ENCODE results near the gene SNCAIP. TPM values are rescaled to one million over a fixed set of nuclear protein-coding genes. Genes with fewer than 3 reads are reported as not detected.

The SNCAIP gene
- total RNA-seq, 1 experiment from 2014 or later, result 3.0 TPM

- H3K27ac ChIP-seq (ENCODE audit: insufficient read length, low read depth, low read length), result no peak overlapping the region
- H4K91ac ChIP-seq (ENCODE audit: insufficient read length, low read depth, low read length), result no peak overlapping the region
- no peak overlapping the region for H3K56ac ChIP-seq (ENCODE audit: insufficient read length, low read depth, low read length)
- H3K23me2 ChIP-seq (ENCODE audit: insufficient read length, low read depth, low read length, poor library complexity, severe bottlenecking), result no peaks in the 10 kb centered on the region
- H3K27me3 Mint-ChIP-seq (ENCODE audit: low read depth), result no peaks in the 10 kb centered on the region
- DNase-seq, result no peak
- H3K79me2 ChIP-seq (ENCODE audit: insufficient read depth, low read length), result no peaks in the 10 kb centered on the region
- no peak overlapping the region for H2BK5ac ChIP-seq (ENCODE audit: insufficient read length, low read length)
- no peaks in the 10 kb centered on the region for H3K79me1 ChIP-seq (ENCODE audit: insufficient read depth, low read depth, low read length, poor library complexity, severe bottlenecking)
- no peak overlapping the region for H2BK20ac ChIP-seq (ENCODE audit: low read depth, low read length, poor library complexity, severe bottlenecking)
- H3K27ac Mint-ChIP-seq, result no peak overlapping the region
- H3K4me2 ChIP-seq (ENCODE audit: insufficient read depth, insufficient read length, low read length), result no peak overlapping the region
- no peak overlapping the region for H3K4me3 Mint-ChIP-seq
- H3K14ac ChIP-seq (ENCODE audit: insufficient read depth, low read length), result no peak overlapping the region
- no peak overlapping the region for H2AK5ac ChIP-seq (ENCODE audit: insufficient read length, low read length)
- H3K9me3 ChIP-seq (ENCODE audit: control insufficient read depth, low read depth, low read length), result no peaks in the 10 kb centered on the region
- H3T11ph ChIP-seq (ENCODE audit: low read length), result no peak overlapping the region
- H4K8ac ChIP-seq (replicated peaks; ENCODE audit: insufficient read length, low read depth, low read length), result no peak overlapping the region
- H3K9ac ChIP-seq (ENCODE audit: extremely low read depth, insufficient read length, low read length), result no peak overlapping the region
- no peak overlapping the region for H2BK15ac ChIP-seq (ENCODE audit: low read depth, low read length)
- no peak for TF ChIP-seq CTCF (conservative IDR thresholded peaks at IDR 0.05)
- H3K36me3 Mint-ChIP-seq (ENCODE audit: insufficient read depth in 1 of 3, low read depth in 3 of 3), result no peaks in the 10 kb centered on the region
- H3K4me1 ChIP-seq (ENCODE audit: insufficient read depth, low read length), result 0 out of 2 replicates have a peak, but pooled peaks cover 3% of the 10 kb centered on the region
- H2BK120ac ChIP-seq (ENCODE audit: low read depth, low read length, poor library complexity, severe bottlenecking), result no peak overlapping the region
- no peaks in the 10 kb centered on the region for H3K9me3 Mint-ChIP-seq
- no CpG with 5 or more reads among the region's 6 CpGs for WGBS (ENCODE audit: extremely low coverage, insufficient read length, low lambda C conversion rate)
- no peak overlapping the region for H2AFZ ChIP-seq (ENCODE audit: low read length)
- H2BK12ac ChIP-seq (ENCODE audit: insufficient read length, low read depth, low read length), result no peak overlapping the region
- H3K18ac ChIP-seq (ENCODE audit: insufficient read length, low read depth, low read length), result no peak overlapping the region
- H3K4ac ChIP-seq (ENCODE audit: low read depth, low read length), result no peak overlapping the region
- H3K27me3 ChIP-seq (ENCODE audit: insufficient read depth, low read length), result no peaks in the 10 kb centered on the region
- H4K5ac ChIP-seq (ENCODE audit: insufficient read length, low read depth, low read length), result no peak overlapping the region
- H3K23ac ChIP-seq (ENCODE audit: insufficient read length, low read depth, low read length), result no peak overlapping the region
- no peaks in the 10 kb centered on the region for H4K20me1 ChIP-seq (ENCODE audit: control insufficient read depth, insufficient read depth, insufficient read length)
- peaks cover 9 to 11% of the 10 kb centered on the region in 2 experiments for H3K4me1 Mint-ChIP-seq
Measured at GRCh38 chr5:122402955-122403685, 91.1 kb downstream of the SNCAIP start.
